Duodenal mucosa (tissue), 2 donors: Measurements from ENCODE around the gene PABPC1L.
A peak's percentile ranks its signal among the peaks of the same experiment; 100 is the strongest.
"Not testable (repeated sequence)": the region's sequence is repeated elsewhere in the genome, so short reads cannot be mapped to it uniquely, and the experiment has no call there.

Source experiments
- H3K27ac ChIP-seq: one replicate; pipeline ENCODE4 v1.7.0; 2013; ENCODE audit warnings: low read depth, low read length
- H3K27me3 ChIP-seq, 2 donors: one replicate each; pipeline ENCODE4 v1.7.0; 2013; ENCODE audit warnings: low read length in 2 of 2, control low read depth in 1 of 2; ENCODE audit not compliant: insufficient read depth in 2 of 2, control insufficient read depth in 1 of 2
- H3K36me3 ChIP-seq, 2 donors: one replicate each; pipeline ENCODE4 v1.7.0; 2013; ENCODE audit warnings: low read length in 2 of 2, control low read depth in 1 of 2; ENCODE audit not compliant: insufficient read depth in 2 of 2, control insufficient read depth in 1 of 2
- H3K4me1 ChIP-seq, 2 donors: one replicate each; pipeline ENCODE4 v1.7.0; 2013; ENCODE audit warnings: low read length in 2 of 2, control low read depth in 1 of 2; ENCODE audit not compliant: insufficient read depth in 2 of 2, control insufficient read depth in 1 of 2
- H3K4me3 ChIP-seq, 2 donors: one replicate each; pipeline ENCODE4 v1.7.0; 2013; ENCODE audit warnings: low read length in 2 of 2, low read depth in 1 of 2
- H3K9ac ChIP-seq, 2 donors: one replicate each; pipeline ENCODE4 v1.7.0; 2013; ENCODE audit warnings: low read length in 2 of 2, low read depth in 1 of 2
- H3K9me3 ChIP-seq, 2 donors: one replicate each; pipeline ENCODE4 v1.7.0; 2013; ENCODE audit warnings: low read length in 2 of 2, control low read depth in 1 of 2; ENCODE audit not compliant: control insufficient read depth in 1 of 2

The PABPC1L gene

GRCh38 chr20:44909872-44910689 is at the start of gene PABPC1L:
Gene PABPC1L, plus strand, starts transcription at chr20:44910060. Its CDS starts 84 bp downstream, at chr20:44910144.
- Histone ChIP-seq H3K36me3 (peaks cover 16 to 42% of the 10 kb centered on the region in 2 donors), H3K27me3 (no peaks in the 10 kb centered on the region), H3K4me1 (peaks cover 6 to 13% of the 10 kb centered on the region in 2 donors), H3K27ac (no peak within 1 kb of the TSS), H3K4me3 (peak within 1 kb of the TSS; percentile 67 to 82), H3K9ac (peak within 1 kb of the TSS; percentile 43 to 49), H3K9me3 (no peaks in the 10 kb centered on the region)

GRCh38 chr20:44861531-44862006 is 48.3 kb upstream of the PABPC1L start:
- no peak overlapping the region for H3K27ac ChIP-seq

GRCh38 chr20:44862286-44862685 is 47.6 kb upstream of the PABPC1L start:
- Histone ChIP-seq H3K9me3 (no peaks in the 10 kb centered on the region), H3K27me3 (no peaks in the 10 kb centered on the region), H3K27ac (no peak overlapping the region), H3K4me1 (peaks cover 3 to 17% of the 10 kb centered on the region in 2 donors), H3K9ac (no peak overlapping the region), H3K36me3 (no peaks in the 10 kb centered on the region), H3K4me3 (no peak overlapping the region)

More at GRCh38 chr20:44861531-44862006, 48.3 kb upstream of the PABPC1L start:
- no peaks in the 10 kb centered on the region for H3K27me3 ChIP-seq
- no peaks in the 10 kb centered on the region for H3K9me3 ChIP-seq
- H3K9ac ChIP-seq: no peak overlapping the region
- H3K36me3 ChIP-seq: no peaks in the 10 kb centered on the region
- H3K4me3 ChIP-seq: no peak overlapping the region
- H3K4me1 ChIP-seq: peaks cover 3 to 17% of the 10 kb centered on the region in 2 donors

- H3K4me1 ChIP-seq: peaks cover 3 to 16% of the 10 kb centered on the region in 2 donors
- H3K36me3 ChIP-seq, H3K27me3 ChIP-seq, H3K9me3 ChIP-seq, H3K4me3 ChIP-seq, H3K9ac ChIP-seq, H3K27ac ChIP-seq: not testable (repeated sequence)
Observed at GRCh38 chr20:44863365-44864084, 46.3 kb upstream of the PABPC1L start.

- H3K4me1 ChIP-seq: peaks cover 3 to 10% of the 10 kb centered on the region in 2 donors
- not testable (repeated sequence) for H3K36me3 ChIP-seq, H3K27ac ChIP-seq, H3K4me3 ChIP-seq, H3K9me3 ChIP-seq, H3K27me3 ChIP-seq, H3K9ac ChIP-seq
Observed at GRCh38 chr20:44864493-44864892, 45.4 kb upstream of the PABPC1L start.

- Histone ChIP-seq H3K36me3 (no peaks in the 10 kb centered on the region), H3K27ac (no peak overlapping the region), H3K4me3 (no peak overlapping the region), H3K4me1 (peaks cover 3 to 6% of the 10 kb centered on the region in 2 donors), H3K9ac (no peak overlapping the region), H3K9me3 (no peaks in the 10 kb centered on the region), H3K27me3 (no peaks in the 10 kb centered on the region)
Observed at GRCh38 chr20:44866703-44867335, 43.0 kb upstream of the PABPC1L start.

- no peaks in the 10 kb centered on the region for H3K4me1 ChIP-seq
- no peaks in the 10 kb centered on the region for H3K36me3 ChIP-seq
- H3K27me3 ChIP-seq: no peaks in the 10 kb centered on the region
- H3K27ac ChIP-seq: no peak overlapping the region
- no peaks in the 10 kb centered on the region for H3K9me3 ChIP-seq
- H3K4me3 ChIP-seq: no peak overlapping the region
- no peak overlapping the region for H3K9ac ChIP-seq
Observed at GRCh38 chr20:44869471-44869870, 40.4 kb upstream of the PABPC1L start.

- not testable (repeated sequence) for H3K27ac ChIP-seq, H3K4me3 ChIP-seq, H3K9me3 ChIP-seq, H3K27me3 ChIP-seq, H3K9ac ChIP-seq, H3K36me3 ChIP-seq
- H3K4me1 ChIP-seq: peaks cover 13 to 16% of the 10 kb centered on the region in 2 donors
Observed at GRCh38 chr20:44882360-44882759, 27.5 kb upstream of the PABPC1L start.

GRCh38 chr20:44883214-44883902 is 26.5 kb upstream of the PABPC1L start:
- Histone ChIP-seq H3K4me1 (peaks cover 23 to 26% of the 10 kb centered on the region in 2 donors), H3K27me3 (no peaks in the 10 kb centered on the region), H3K27ac (no peak overlapping the region), H3K4me3 (no peak overlapping the region), H3K9ac (no peak overlapping the region), H3K36me3 (peaks cover 0 to 5% of the 10 kb centered on the region in 2 donors), H3K9me3 (no peaks in the 10 kb centered on the region)
